Stimulated activated CD8-positive, alpha-beta memory T cell treated with anti-CD3 and anti-CD28 coated beads, Interleukin-7, amount 100 ng/mL, for 1 hour (primary cell): ENCODE results near the gene FRAT1.
"Not testable (repeated sequence)": the region's sequence is repeated elsewhere in the genome, so short reads cannot be mapped to it uniquely, and the experiment has no call there.

Experiments used
- DNase-seq, 2 donors: peaks; one replicate each; pipeline ENCODE4 v3.0.0-alpha.2; 2020; ENCODE audit warnings: low read depth in 2 of 2

Gene FRAT1

GRCh38 chr10:97334370-97335175, 15.5 kb downstream of the FRAT1 start, which contains the start of gene FRAT2:
FRAT2 (minus strand) TSS chr10:97334729; CDS start chr10:97334572, 157 bp downstream.
- peak; percentile 69 to 77 for DNase-seq

GRCh38 chr10:97335188-97335619, 16.1 kb downstream of the FRAT1 start:
- DNase-seq = no peak

- no peak for DNase-seq
Measured at GRCh38 chr10:97336006-97336405, 16.9 kb downstream of the FRAT1 start.

- DNase-seq = no peak
Measured at GRCh38 chr10:97336446-97336845, 17.4 kb downstream of the FRAT1 start.

- no peak for DNase-seq
Measured at GRCh38 chr10:97336942-97337831, 18.1 kb downstream of the FRAT1 start.

GRCh38 chr10:97338041-97338440, 19.0 kb downstream of the FRAT1 start:
- DNase-seq = no peak

- DNase-seq = no peak
Measured at GRCh38 chr10:97341416-97341815, 22.3 kb downstream of the FRAT1 start.

GRCh38 chr10:97343664-97344063, 24.6 kb downstream of the FRAT1 start:
- DNase-seq = not testable (repeated sequence)

GRCh38 chr10:97347317-97347716, 28.2 kb downstream of the FRAT1 start:
- DNase-seq = no peak

GRCh38 chr10:97349752-97350513, 30.9 kb downstream of the FRAT1 start:
- no peak for DNase-seq

GRCh38 chr10:97353945-97354344, 34.9 kb downstream of the FRAT1 start:
- DNase-seq = no peak

- no peak for DNase-seq
Measured at GRCh38 chr10:97355571-97355975, 36.5 kb downstream of the FRAT1 start.

GRCh38 chr10:97356318-97356914, 37.3 kb downstream of the FRAT1 start:
- no peak for DNase-seq

- DNase-seq = no peak
Measured at GRCh38 chr10:97356918-97357317, 37.8 kb downstream of the FRAT1 start.

GRCh38 chr10:97358349-97358748, 39.3 kb downstream of the FRAT1 start:
- no peak for DNase-seq

GRCh38 chr10:97358781-97359180, 39.7 kb downstream of the FRAT1 start:
- DNase-seq = no peak

- no peak for DNase-seq
Measured at GRCh38 chr10:97360705-97361536, 41.9 kb downstream of the FRAT1 start.

GRCh38 chr10:97361537-97361901, 42.4 kb downstream of the FRAT1 start:
- DNase-seq = no peak

GRCh38 chr10:97362310-97363033, 43.4 kb downstream of the FRAT1 start:
- DNase-seq = no peak

- DNase-seq = no peak
Measured at GRCh38 chr10:97363071-97363470, 44.0 kb downstream of the FRAT1 start.
